HCT116 (cell line): Measurements from ENCODE around the gene TNFRSF8. TPM values are rescaled to one million over a fixed set of nuclear protein-coding genes. Genes with fewer than 3 reads are reported as not detected.

Experiments
- ATAC-seq: fragments of 200-7000 bp; cut with Tn5 transposase; 2 replicates; pipeline ENCODE4 v1.9.1; 2020; ENCODE audit warnings: mild to moderate bottlenecking, moderate library complexity
- BruUV-seq: library from RNA; stranded (reverse); fragments of 400-500 nt; replicated peaks from 2 replicates; lab custom pipeline; 2021; lab: Mats Ljungman, UMichigan
- CTCF ChIA-PET: fragments of 300-600 bp; sonication (Branson Sonifier 250); formaldehyde crosslinking; loops from one replicate; lab custom pipeline; 2021; ENCODE audit warnings: antibody characterized with exemption; lab: Charles Lee
- POLR2A ChIA-PET: fragments of 300-600, 350-600 bp; sonication (Branson Sonifier 250); formaldehyde crosslinking; loops from one replicate; lab custom pipeline; 2021; ENCODE audit warnings: antibody characterized with exemption; lab: Charles Lee
- RAD21 ChIA-PET, 2 experiments: fragments of 300-600 bp; sonication (Branson Sonifier 250); formaldehyde crosslinking; loops; one replicate each; lab custom pipeline; 2023; ENCODE audit warnings: low total read pairs in 2 of 2; ENCODE audit not compliant: uncharacterized antibody in 2 of 2, unreplicated experiment in 2 of 2, low non-redundant PET in 1 of 2; lab: Charles Lee
- DNase-seq: peaks from one replicate; pipeline ENCODE4 v3.0.0-alpha.2; 2010; ENCODE audit warnings: low read depth, low spot score
- H2AFZ ChIP-seq: fragments of 200-600 bp; shearing (Covaris generic), sonication (generic); 2 replicates; pipeline ENCODE4 v1.6.1; 2017; ENCODE audit warnings: low read depth, mixed run types, mixed read lengths, antibody characterized with exemption, low read length; ENCODE audit not compliant: poor library complexity, severe bottlenecking
- H3K27ac ChIP-seq: 2 replicates; pipeline ENCODE4 v1.5.1; 2012; ENCODE audit warnings: low read depth, low read length
- H3K27me3 ChIP-seq: fragments of 200-600 bp; sonication (generic); 2 replicates; pipeline ENCODE4 v1.6.1; 2016; ENCODE audit warnings: mixed run types, low read length, mixed read lengths; ENCODE audit not compliant: insufficient read depth
- H3K36me3 ChIP-seq, 2 experiments: fragments of 200-500 bp in 1 of 2; fragments of 200-600 bp in 1 of 2; sonication (Bioruptor generic) in 1 of 2; sonication (generic) in 1 of 2; 2 replicates each; pipeline versions ENCODE4 v1.5.1 to v1.6.1; 2014 to 2016; ENCODE audit warnings: low read length in 2 of 2, inconsistent platforms in 1 of 2, mixed read lengths in 1 of 2, mixed run types in 1 of 2; ENCODE audit not compliant: insufficient read depth in 2 of 2, control insufficient read depth in 1 of 2
- H3K4me1 ChIP-seq, 2 experiments: fragments of 200-600 bp in 1 of 2; sonication (generic) in 1 of 2; 2 replicates each; pipeline versions ENCODE4 v1.5.1 to v1.6.1; 2012 to 2017; ENCODE audit warnings: low read length in 2 of 2, inconsistent platforms in 1 of 2, mild to moderate bottlenecking in 1 of 2, mixed read lengths in 1 of 2, mixed run types in 1 of 2, moderate library complexity in 1 of 2; ENCODE audit not compliant: insufficient read depth in 2 of 2, control insufficient read depth in 1 of 2
- H3K4me2 ChIP-seq: fragments of 200-600 bp; sonication (generic); 2 replicates; pipeline ENCODE4 v1.6.1; 2017; ENCODE audit warnings: mixed run types, low read length, mixed read lengths
- H3K4me3 ChIP-seq, 2 experiments: fragments of 200-600 bp in 1 of 2; sonication (generic) in 1 of 2; replicated peaks in 1 of 2; 2 replicates each; pipeline ENCODE4 v1.5.1; 2011 to 2016; ENCODE audit warnings: low read length in 2 of 2, control low read depth in 1 of 2, low read depth in 1 of 2, mild to moderate bottlenecking in 1 of 2, mixed read lengths in 1 of 2, mixed run types in 1 of 2
- H3K79me2 ChIP-seq: fragments of 200-600 bp; sonication (generic); 2 replicates; pipeline ENCODE4 v1.6.1; 2017; ENCODE audit warnings: mild to moderate bottlenecking, mixed run types, low read length, moderate library complexity, mixed read lengths; ENCODE audit not compliant: insufficient read depth
- H3K9ac ChIP-seq: fragments of 200-600 bp; sonication (generic); 2 replicates; pipeline ENCODE4 v1.6.1; 2016; ENCODE audit warnings: low read length, mixed read lengths
- H3K9me2 ChIP-seq: fragments of 200-600 bp; sonication (generic), shearing (Covaris generic); 2 replicates; pipeline ENCODE4 v1.6.1; 2017; ENCODE audit warnings: mixed run types, mild to moderate bottlenecking, moderate library complexity; ENCODE audit not compliant: insufficient read depth
- H3K9me3 ChIP-seq, 2 experiments: fragments of 200-500 bp in 1 of 2; fragments of 200-600 bp in 1 of 2; sonication (Bioruptor generic) in 1 of 2; sonication (generic) in 1 of 2; 2 replicates each; pipeline ENCODE4 v1.6.1; 2014 to 2017; ENCODE audit warnings: low read length in 2 of 2, mixed read lengths in 2 of 2, inconsistent platforms in 1 of 2, low read depth in 1 of 2, mild to moderate bottlenecking in 1 of 2, mixed run types in 1 of 2, moderate library complexity in 1 of 2; ENCODE audit not compliant: control insufficient read depth in 1 of 2, insufficient read depth in 1 of 2
- H4K20me1 ChIP-seq: fragments of 200-600 bp; sonication (generic), shearing (Covaris generic); 2 replicates; pipeline ENCODE4 v1.6.1; 2017; ENCODE audit warnings: mixed run types, mild to moderate bottlenecking, moderate library complexity; ENCODE audit not compliant: insufficient read depth
- CBX3 ChIP-seq: IDR thresholded peaks from 2 replicates; pipeline ENCODE4 v1.6.1; 2012; ENCODE audit warnings: low read depth
- CEBPB ChIP-seq: IDR thresholded peaks from 2 replicates; pipeline ENCODE4 v1.6.1; 2012; ENCODE audit warnings: low read depth
- CTCF ChIP-seq, 3 experiments: fragments of 200-600 bp in 1 of 3; sonication (generic) in 1 of 3; IDR thresholded peaks in 2 of 3; conservative IDR thresholded peaks in 1 of 3; 2 replicates each; pipeline ENCODE4 v1.5.1; 2012 to 2017; ENCODE audit warnings: low read depth in 2 of 3, low read length in 2 of 3, antibody characterized with exemption in 1 of 3, borderline replicate concordance in 1 of 3, control low read depth in 1 of 3, mild to moderate bottlenecking in 1 of 3, mixed read lengths in 1 of 3, mixed run types in 1 of 3, moderate library complexity in 1 of 3; ENCODE audit not compliant: insufficient read depth in 1 of 3
- EGR1 ChIP-seq: IDR thresholded peaks from 2 replicates; pipeline ENCODE4 v1.6.1; 2012; ENCODE audit warnings: low read depth
- ELF1 ChIP-seq: IDR thresholded peaks from 2 replicates; pipeline ENCODE4 v1.6.1; 2012; ENCODE audit warnings: low read depth, borderline replicate concordance
- EZH2 ChIP-seq: fragments of 200-600 bp; sonication (generic); IDR thresholded peaks from 2 replicates; pipeline ENCODE4 v1.6.1; 2017; ENCODE audit warnings: antibody characterized with exemption, mixed run types
- FOSL1 ChIP-seq: IDR thresholded peaks from 2 replicates; pipeline ENCODE4 v1.6.1; 2012; ENCODE audit warnings: low read depth
- MAX ChIP-seq: IDR thresholded peaks from 2 replicates; pipeline ENCODE4 v1.6.1; 2012
- RAD21 ChIP-seq: IDR thresholded peaks from 2 replicates; pipeline ENCODE4 v1.6.1; 2012; ENCODE audit warnings: low read depth, mild to moderate bottlenecking
- SIN3A ChIP-seq: IDR thresholded peaks from 2 replicates; pipeline ENCODE4 v1.6.1; 2012; ENCODE audit warnings: low read depth
- intact Hi-C: fragments of 100-400 bp; cut with micrococcal nuclease; formaldehyde crosslinking; loops from 2 replicates; pipeline ENCODE4 v1.10.0; 2022
- total RNA-seq: library from RNA; stranded (reverse); gene quantifications from one replicate; pipeline ENCODE4 v1.2.1, GENCODE V29; 2021; ENCODE audit not compliant: unreplicated experiment

The TNFRSF8 gene
- total RNA-seq, 1 experiment from 2014 or later = 0.17 TPM

- H3K9me2 ChIP-seq = no peaks in the 10 kb centered on the region
- 0 out of 4 replicates have a peak, but pooled peaks cover 3 to 4% of the 10 kb centered on the region in 2 experiments for H3K4me1 ChIP-seq
- H3K9me3 ChIP-seq = no peaks in the 10 kb centered on the region
- intact Hi-C loops = no loop called here
- no TSS peak for BruUV-seq
- ChIA-PET RAD21 (no interaction called here), CTCF (no interaction called here), POLR2A (interaction anchor here (0.7 kb wide), 1 partner anchor 30 kb away, joined by 3 read pairs; no protein-coding TSS in a partner anchor)
- ATAC-seq (no peak), DNase-seq (no peak)
- H2AFZ ChIP-seq = no peak overlapping the region
- H3K4me3 ChIP-seq = no peak overlapping the region
- no peaks in the 10 kb centered on the region for H3K79me2 ChIP-seq
- H3K4me2 ChIP-seq = no peak overlapping the region
- no peak overlapping the region for H3K9ac ChIP-seq
- H3K27me3 ChIP-seq = peaks cover 5% of the 10 kb centered on the region
- H3K36me3 ChIP-seq = no peaks in the 10 kb centered on the region
- H4K20me1 ChIP-seq = no peaks in the 10 kb centered on the region
- no peak for TF ChIP-seq EGR1
- no peak for TF ChIP-seq ELF1
- no peak for TF ChIP-seq SIN3A
- no peak for TF ChIP-seq CTCF (IDR thresholded peaks at IDR 0.05 in 2 of 3, conservative IDR thresholded peaks at IDR 0.05 in 1 of 3; ENCODE audit: borderline replicate concordance in 1 of 3, insufficient read depth in 1 of 3, low read depth in 2 of 3, low read length in 2 of 3)
- H3K27ac ChIP-seq = no peak overlapping the region
Observed at GRCh38 chr1:12064073-12064969, 1.2 kb downstream of the TNFRSF8 start.

- Histone ChIP-seq H3K4me1 (0 out of 4 replicates have a peak, but pooled peaks cover 3 to 4% of the 10 kb centered on the region in 2 experiments), H3K9me2 (no peaks in the 10 kb centered on the region), H4K20me1 (no peaks in the 10 kb centered on the region), H3K27ac (no peak overlapping the region), H3K9ac (no peak overlapping the region), H3K79me2 (no peaks in the 10 kb centered on the region), H2AFZ (no peak overlapping the region), H3K4me2 (no peak overlapping the region), H3K27me3 (peaks cover 5% of the 10 kb centered on the region), H3K9me3 (no peaks in the 10 kb centered on the region), H3K36me3 (no peaks in the 10 kb centered on the region), H3K4me3 (no peak overlapping the region)
- POLR2A ChIA-PET = interaction anchor here (1.2 kb wide), 1 partner anchor 156 kb away, joined by 8 read pairs; no protein-coding TSS in a partner anchor
- ATAC-seq = no peak
- RAD21 ChIA-PET = no interaction called here
- intact Hi-C loops = no loop called here
- BruUV-seq = no TSS peak
- CTCF ChIA-PET = interaction anchor here (2.5 kb wide), 1 partner anchor 14 kb away, joined by 11 read pairs; no protein-coding TSS in a partner anchor
- no peak for DNase-seq
- no peak for TF ChIP-seq CBX3
- TF ChIP-seq CTCF (IDR thresholded peaks at IDR 0.05 in 2 of 3, conservative IDR thresholded peaks at IDR 0.05 in 1 of 3; ENCODE audit: borderline replicate concordance in 1 of 3, insufficient read depth in 1 of 3, low read depth in 2 of 3, low read length in 2 of 3) = no peak
- TF ChIP-seq CEBPB = no peak
- TF ChIP-seq FOSL1 = no peak
- TF ChIP-seq EZH2 = no peak
- no peak for TF ChIP-seq RAD21
- TF ChIP-seq MAX = no peak
Observed at GRCh38 chr1:12065872-12066271, 2.8 kb downstream of the TNFRSF8 start.
